GM18498 (cell line): ENCODE data around the gene DCC.
"Not testable (repeated sequence)": the region's sequence is repeated elsewhere in the genome, so short reads cannot be mapped to it uniquely, and the experiment has no call there.

ENCODE experiments used
- ATAC-seq: cut with Tn5 transposase; IDR thresholded peaks from one replicate; pipeline ENCODE4 v1.9.1; 2021; ENCODE audit warnings: mild to moderate bottlenecking, moderate library complexity; ENCODE audit not compliant: unreplicated experiment

DCC gene

DNA sequence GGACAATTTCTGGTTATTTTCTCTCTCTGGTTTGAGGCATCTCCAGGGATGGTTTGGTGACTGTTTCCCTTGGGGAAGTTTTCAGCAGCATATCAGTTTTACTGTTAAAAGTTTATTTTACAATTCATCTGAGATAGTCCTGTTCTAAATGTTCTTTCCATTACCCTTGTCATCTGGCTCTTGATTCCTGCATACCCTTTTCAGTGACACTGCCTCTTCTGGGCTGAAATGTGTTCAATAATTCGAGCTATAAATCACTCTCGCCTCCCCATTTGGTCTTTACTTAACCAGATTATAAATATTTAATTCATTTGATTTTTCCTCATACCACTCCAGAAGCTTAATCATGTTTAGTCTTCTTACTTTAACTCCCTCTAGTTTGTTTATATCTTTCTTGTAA is 9.5 kb downstream of the DCC start:
- ATAC-seq = no peak

DNA sequence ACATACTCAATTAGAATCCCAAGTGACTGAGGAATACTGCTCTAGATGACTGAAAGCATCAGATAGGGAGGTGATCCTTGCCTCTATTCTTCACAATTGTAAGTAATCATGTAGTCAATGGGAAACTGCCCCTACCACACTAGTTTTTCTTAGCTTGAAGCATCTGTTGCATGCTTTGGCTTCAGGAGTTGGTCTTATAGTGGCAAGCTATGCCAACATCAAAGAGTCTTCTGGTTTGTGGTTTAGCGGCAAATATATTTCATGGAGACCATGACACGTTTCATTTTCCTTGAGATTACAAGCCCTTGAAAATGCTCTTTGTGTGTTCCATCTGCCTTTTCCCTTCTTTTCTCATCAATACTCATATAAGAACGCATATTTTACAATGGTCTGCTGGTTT is 12.9 kb downstream of the DCC start:
- no peak for ATAC-seq

DNA sequence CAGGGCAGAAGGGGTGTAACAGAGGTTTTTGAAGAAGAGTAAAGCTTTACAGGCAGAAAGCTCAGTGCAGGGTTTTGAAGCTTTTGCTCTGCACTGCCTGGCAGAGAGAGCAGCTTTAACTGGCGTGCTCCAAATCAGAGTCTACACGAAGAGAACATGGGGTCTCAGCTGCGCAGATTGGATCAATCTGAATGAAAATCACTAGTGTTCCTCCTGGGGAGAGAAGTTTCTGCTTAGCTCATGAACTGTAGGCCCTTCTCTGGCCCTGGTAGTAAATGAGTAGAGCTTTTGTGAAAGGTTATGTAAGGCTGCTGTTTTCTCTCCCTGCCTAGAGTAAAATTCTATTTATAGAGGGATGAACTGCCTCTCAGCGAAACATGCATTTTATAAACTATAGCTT is 13.6 kb downstream of the DCC start:
- no peak for ATAC-seq

DNA sequence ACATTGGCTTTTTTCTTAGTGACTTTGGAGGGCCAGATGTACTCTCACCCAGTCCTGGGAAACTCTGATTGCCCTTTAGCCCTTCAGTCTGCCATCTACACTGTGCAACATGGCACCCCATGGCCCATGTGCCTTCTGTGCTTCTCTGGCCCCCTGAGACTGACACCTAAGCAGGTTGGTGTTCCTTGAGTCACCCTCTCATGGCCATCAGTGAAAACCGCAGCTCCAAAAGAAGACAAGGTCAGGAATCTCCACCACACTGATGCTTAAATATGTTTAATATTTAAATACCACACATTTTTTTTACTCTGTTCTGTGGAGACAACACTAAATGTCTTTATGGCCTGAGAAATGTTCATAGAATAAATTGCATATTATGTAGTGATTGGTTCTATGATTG is 23.9 kb downstream of the DCC start:
- ATAC-seq = no peak

DNA sequence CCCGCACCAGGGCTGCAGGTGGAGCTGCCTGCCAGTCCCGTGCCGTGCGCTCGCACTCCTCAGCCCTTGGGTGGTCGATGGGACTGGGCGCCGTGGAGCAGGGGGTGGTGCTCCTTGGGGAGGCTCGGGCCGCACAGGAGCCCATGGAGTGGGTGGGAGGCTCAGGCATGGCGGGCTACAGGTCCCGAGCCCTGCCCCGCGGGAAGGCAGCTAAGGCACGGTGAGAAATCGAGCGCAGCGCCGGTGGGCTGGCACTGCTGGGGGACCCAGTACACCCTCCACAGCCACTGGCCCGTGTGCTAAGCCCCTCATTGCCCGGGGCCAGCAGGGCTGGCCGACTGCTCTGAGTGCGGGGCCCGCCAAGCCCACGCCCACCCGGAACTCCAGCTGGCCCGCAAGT is 26.9 kb downstream of the DCC start:
- ATAC-seq = not testable (repeated sequence)

DNA sequence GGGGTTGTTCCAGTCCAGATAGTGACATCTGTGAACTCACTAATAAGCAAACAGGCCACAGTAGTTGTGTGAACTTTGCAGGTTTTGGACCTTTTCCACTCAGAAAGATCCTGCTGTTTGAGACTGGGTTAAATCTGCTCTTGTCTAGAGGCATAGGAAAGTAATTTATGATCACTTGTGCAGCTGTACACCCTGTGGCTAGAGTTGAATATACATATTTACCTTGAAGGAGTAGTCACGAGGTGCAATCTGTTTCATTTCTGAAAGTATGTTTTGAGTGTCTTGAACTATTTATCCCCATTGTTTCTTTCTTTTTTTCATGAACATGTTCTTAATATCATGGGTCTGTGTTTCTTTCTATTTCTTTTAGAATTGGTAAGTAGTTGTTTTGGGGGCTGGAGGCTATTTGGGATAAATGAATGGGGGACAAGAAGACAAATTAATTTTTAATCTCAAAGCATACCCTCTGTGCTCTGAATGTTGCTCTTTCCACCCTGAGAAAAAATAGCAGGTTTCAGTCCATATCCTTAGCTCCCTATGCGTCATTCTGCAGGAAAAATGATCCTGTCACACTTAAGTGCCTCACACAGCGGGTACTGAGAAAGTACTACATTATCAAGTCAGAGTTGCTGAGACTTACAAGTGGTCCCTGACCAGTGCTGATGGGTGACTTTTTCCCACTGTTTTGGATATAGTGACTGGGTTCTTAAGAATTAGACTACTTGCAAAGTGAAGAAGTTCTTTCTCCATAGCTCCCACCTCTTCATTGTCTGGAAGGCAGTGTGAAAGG is 28.2 kb downstream of the DCC start:
- no peak for ATAC-seq

DNA sequence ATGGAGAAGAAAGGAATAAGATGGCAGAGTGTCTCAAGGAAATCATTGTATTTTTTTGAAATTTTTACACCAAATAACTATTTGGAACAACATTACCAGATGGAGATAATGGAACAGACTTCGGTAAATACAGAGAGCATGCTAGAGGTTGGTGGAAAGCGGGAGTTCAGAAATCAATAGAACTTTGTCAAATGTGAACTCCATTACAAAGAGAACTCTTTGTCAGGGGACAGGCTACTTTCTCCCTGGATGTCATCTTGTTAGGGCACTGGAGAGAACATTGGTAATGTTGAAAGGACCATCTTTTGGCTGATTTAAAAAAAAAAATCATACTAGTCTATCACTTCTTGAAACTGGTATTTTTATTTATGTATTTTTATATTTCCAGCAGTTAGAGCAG is 30.8 kb downstream of the DCC start:
- no peak for ATAC-seq

DNA sequence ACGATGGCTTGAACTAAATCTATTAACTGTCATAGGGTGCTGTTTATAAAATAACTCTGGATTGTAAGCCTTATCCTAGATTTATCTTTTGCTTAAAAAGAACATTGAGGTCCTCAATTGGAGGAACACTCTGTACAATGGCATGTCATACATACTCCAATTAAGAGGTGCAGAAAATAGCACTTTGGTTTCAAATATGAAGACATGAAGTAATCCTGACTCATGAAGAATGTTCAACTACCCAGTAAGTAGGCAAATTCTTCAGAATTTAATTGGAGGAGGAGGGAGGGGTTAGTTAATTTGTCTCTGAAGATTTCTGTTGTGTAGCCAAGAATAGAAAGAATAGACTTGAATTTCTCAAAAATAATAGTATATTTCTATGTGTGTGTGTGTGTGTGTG is 36.1 kb downstream of the DCC start:
- no peak for ATAC-seq

DNA sequence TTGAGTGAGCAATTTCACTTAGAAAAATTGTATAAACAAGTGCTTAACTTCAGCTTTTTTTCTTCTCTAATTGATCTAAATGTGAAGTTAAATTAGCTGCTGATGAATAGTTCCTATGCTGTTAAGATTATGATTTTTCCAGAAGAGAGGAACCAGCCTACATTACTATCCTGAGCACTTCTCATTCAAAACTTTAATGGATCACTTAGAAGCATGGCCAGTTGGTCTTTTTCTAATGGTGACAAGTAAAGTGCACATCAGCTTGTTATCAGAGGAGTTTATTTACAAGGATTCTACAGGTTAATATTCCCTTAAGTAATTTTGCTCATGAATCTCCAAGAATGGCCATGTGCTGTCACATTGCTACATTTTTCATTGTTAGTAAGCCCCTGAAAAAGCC is 37.1 kb downstream of the DCC start:
- ATAC-seq = no peak

DNA sequence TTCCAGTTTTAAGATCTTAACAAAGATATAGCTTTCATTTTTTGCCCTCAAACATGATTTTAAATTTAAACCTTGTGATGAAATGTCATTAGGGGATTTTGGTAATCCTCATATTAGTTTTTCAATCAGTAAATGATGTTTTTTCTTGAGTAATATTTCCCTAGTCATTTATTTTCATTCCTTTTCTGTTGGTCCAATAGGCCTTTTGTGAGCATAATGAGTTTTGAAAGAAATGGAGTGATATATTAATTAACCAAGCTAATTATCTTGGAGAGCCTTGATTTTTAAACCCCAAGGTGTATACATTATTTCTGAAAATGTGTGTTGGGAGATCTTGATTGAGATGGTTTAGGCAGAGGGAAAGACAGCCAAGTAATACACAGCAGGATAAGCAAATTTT is 46.3 kb downstream of the DCC start:
- ATAC-seq = no peak

DNA sequence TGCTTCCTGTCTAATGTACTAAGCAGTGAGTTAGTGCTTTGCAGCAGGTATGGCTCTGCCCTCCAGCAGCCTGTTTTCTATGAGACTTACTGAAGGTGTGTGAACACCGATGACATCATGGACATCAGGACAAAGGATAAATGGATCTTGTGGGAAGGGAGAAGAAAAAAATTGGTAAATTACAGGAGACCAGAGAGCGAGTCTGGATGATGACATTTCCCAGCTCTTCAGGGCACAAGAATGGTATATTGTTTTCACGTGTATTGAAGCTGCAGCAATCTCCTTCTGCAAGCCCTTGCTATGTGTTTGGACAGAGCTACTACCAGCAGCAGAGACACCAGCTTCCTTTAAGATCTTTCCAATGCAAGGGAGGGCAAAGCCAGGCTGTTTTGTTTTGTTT is 47.2 kb downstream of the DCC start:
- ATAC-seq = no peak

DNA sequence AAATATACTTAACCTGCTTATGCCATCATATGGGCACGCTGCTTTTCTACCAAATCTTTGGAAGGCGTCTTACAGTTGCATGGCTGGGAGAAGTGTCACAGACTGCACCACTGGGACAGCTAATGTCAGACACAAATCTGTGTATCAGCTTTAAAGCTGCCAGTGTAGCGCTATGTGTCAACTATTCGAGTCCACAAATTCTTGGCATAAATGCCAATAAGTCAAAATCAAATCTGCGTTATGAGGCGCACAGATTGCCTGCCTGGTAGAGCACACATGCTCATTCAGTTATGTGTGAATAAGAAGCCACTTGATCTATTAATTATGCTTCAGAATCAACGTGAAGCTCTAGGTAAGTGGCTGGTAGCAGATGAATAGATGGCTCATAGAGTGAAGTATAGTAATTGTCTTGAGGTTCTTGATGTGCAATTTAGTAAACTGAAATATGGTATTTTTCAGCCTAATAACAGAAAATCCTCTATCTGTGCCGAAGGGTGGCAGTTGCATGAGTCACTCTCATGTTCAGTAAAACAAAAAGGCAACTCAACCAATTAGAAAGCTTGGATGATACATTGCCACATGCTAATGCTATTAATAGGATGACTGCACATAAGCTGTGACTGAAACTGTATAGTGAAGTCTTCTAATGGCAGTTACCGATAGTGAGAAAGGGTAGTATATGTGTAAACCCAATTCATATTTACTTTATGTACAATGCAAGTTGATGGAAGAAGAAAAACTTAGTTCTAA is 52.0 kb downstream of the DCC start:
- peak; percentile 33 for ATAC-seq

DNA sequence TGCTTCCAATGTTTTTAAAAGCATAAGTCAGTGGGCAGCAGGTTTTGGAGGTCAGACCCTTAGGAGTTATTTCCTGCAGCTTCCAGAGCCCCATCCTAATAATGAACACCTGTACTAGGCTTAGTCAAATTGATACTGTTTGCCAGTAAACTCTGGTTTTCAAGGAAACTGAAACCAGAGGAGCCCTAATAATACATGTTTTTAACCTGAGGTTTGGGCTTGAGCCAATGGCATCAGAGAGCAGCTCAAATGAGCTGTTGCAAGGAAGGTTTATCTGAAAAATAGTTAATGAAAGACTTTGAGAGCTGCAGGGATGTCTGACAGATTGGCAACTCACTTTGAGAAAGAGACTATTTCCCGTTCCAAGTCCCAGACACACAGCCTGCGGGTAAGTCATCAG is 54.6 kb downstream of the DCC start:
- ATAC-seq = no peak

DNA sequence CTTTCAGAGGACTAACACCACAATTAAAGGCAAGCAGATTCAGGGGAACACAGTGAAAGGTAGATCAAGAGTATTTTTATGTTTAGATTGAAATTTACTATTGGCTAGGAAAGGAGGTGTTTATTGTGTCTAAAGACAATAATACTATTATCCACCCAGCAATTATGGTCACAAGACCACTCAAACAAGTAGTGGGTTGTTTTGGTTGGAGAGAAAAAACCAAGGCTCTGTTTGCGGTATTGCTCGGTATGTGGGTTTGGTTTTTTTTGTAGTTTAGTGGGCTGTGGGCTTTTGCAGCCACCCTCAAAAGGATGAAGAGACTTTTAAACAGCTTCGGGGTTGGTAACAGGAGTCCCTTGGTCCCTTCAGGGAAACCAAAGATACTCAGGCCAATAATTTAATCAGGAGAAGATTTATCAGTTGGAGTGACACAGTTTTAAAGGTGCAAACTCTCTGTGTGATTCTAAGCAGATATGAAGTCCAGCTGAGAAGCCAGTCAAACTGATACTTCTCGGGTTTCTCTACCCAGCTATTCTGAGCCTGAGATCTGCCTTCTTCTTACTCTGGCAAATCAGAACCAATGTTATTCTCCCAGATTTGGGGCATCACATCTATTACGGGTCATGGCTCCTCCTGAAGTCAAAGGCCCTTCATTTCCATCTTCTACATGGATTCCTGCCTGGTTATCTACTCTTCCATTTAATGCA is 55.3 kb downstream of the DCC start:
- peak; percentile 84 for ATAC-seq

DNA sequence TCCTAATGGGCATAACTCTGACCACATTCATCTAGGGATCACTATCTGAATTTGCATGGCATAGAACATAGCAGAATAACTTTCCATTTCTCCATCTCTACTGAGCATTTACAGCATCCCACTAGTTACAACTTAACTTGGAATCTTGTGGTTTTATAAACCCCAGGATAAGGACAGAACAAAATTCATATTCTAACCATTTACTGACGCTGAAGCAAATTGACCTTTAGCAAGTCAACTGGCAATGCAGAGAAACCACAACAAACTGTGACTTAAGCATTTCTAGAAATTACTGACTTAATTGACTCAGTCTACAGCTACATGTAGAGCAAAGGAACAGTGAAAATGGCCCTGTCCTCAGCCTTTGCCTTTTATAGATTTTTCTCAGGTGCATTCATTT is 61.2 kb downstream of the DCC start:
- no peak for ATAC-seq

DNA sequence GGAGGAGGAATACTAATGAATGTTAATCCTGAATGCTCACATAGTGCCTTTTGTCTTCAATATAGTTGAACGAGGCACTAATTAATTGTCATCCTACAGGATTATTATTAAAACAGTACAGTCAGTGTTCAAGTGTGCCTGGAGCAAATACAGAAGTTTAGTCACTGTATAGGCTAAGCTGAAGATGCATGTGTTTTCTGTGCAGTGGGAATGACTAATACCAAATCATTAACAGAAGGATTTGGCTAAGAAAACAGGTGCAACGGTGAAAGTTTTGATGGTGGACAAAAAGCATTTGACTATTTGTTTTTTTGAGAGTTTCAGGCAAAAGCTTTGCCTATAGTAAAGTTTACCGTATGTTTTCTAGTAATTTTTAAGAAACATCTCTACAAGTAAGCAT is 62.8 kb downstream of the DCC start:
- ATAC-seq = no peak

DNA sequence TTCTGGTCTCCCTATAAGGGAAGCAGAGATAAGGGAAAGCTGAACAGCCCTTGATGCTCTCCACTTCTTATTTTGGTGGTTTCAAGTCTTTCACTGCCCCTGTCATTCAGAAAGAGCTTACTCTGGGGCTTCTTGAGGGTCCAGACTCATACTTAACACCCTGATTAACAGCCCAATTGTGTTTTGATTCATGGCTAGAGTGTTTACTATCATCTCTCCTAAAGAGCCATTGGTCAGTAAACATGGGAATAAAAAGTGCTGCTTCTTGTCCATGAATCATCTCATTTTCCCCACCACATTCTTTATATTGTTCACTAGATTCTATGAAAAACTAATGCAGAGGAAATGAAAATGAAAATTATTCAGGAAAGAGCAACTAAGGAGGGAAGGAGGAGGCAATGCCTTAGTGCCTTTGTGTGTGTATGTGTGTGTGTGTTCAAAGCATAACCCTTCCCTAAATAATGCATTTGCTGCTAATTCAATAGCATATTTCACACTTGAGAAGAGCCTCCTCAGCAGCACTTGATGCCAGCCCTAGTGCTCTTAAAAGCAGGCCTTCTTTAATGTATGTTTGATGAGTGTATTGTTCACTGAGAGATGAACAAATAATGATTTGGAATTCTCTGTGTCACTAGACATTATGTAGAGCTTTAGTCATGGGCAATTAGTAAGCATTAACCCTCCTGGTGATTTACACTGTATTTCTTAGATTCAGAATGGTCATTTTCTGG is 63.5 kb downstream of the DCC start:
- ATAC-seq = no peak

DNA sequence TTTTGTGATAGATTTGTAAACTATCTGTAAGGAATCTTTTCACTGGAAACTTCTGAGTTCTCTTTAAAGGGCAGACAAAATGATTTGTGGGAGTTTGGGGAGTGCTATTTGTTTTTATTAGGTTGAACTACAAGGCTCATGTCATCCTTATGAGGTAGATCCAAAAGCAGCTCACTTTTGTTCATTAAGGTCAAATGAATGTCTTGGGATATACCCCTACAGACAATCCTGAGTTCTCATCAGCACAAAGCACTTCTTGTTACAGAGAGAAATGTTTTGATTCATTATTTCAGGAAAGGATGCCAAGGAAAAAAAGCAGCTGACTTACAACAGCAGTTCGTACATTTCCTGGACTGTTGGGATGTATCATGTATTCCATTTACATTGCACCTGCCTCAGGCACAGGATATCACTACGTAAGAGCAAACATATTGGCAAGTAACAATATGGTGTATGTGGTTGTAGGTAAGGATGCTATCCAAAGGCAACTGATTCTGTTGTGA is 68.9 kb downstream of the DCC start:
- ATAC-seq = no peak

DNA sequence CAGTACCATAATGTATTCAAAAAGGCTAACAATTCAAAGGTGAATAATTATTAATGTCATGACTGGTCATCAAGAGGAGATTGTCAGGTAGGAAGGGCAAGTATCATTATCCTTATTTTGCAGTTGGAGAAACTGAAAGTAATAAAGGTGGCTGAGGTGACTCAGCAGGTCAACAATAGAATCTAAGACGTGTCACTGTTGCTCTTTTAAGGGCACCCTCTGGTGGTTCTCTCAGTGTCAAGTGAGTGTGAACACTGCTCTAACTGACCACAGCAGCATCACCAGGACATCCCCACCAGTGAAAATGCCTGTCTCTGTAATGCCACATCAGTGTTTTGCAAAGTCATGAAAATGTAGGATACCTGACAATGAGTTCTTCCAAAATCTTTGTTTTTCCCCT is 69.7 kb downstream of the DCC start:
- peak; percentile 98 for ATAC-seq

DNA sequence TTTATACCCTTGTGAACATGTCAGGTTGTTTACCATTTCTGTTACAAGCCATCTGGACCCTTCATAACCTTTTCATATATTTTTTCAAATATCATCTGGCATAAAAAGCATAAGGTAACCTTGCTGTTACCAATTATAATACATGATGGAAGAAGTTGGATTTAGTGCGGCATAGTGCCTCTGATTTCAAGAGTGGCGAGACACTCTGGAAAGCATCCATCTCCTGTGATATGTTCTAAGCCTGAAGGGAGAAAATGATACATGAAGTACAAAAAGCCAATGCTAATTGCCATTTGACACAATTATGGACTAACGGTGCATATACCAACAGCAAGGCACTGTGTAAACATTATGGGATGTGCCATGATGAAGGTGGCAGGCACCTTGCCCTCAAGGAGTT is 75.1 kb downstream of the DCC start:
- no peak for ATAC-seq

DNA sequence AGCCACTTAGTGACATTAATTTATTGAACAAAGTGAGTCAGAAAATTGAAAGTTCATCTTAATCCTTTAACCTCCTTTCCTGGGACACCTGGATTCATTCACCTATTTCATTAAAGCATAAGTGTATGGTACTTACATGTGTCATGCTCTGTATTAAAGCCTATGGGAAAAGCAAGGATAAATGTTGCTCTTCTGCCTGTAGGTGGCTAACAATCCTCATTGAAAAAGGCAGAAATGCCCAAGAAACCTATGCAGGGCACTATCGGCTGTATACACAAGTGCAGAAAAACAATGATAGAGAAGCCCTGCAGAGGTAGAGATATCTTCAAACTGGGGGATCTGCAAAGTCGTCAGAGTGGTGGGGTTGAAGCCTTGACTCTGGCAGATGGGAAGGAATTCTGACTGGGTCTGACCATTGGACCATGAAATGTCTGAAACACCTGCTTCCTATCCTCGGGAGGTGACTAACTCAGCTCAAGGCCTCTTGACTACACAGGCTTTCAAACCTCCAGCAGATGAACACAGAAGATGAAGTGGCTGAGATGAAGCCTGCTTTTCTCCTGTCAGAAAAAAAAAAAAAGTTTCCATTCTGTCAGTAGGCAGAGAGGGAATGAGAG is 83.1 kb downstream of the DCC start:
- ATAC-seq = no peak
